GM21786 (cell line): ENCODE data around the gene NARS2.
"Not testable (repeated sequence)": the region's sequence is repeated elsewhere in the genome, so short reads cannot be mapped to it uniquely, and the experiment has no call there.

Source experiments
- ATAC-seq: cut with Tn5 transposase; IDR thresholded peaks from one replicate; pipeline ENCODE4 v1.9.1; 2021; ENCODE audit not compliant: unreplicated experiment

Gene NARS2

GRCh38 chr11:78576549-78577097 is 2.0 kb upstream of the NARS2 start:
- no peak for ATAC-seq

GRCh38 chr11:78575478-78575877 is 814 bp upstream of the NARS2 start:
- ATAC-seq, result no peak

GRCh38 chr11:78573681-78574080 is 983 bp downstream of the NARS2 start:
- ATAC-seq, result no peak

GRCh38 chr11:78573271-78573670 is 1.4 kb downstream of the NARS2 start:
- no peak for ATAC-seq

- ATAC-seq, result no peak
These were observed 2.3 kb downstream of the NARS2 start for GRCh38 chr11:78572394-78572793.

GRCh38 chr11:78570031-78570430 is 4.6 kb downstream of the NARS2 start:
- no peak for ATAC-seq

- no peak for ATAC-seq
These were observed 7.5 kb downstream of the NARS2 start for GRCh38 chr11:78567209-78567608.

GRCh38 chr11:78564490-78565467 is 9.9 kb downstream of the NARS2 start:
- peak; percentile 37 for ATAC-seq

- ATAC-seq, result peak; percentile 20
These were observed 10.6 kb downstream of the NARS2 start for GRCh38 chr11:78564037-78564436.

- ATAC-seq, result not testable (repeated sequence)
These were observed 11.6 kb downstream of the NARS2 start for GRCh38 chr11:78563090-78563489.

- no peak for ATAC-seq
These were observed 12.3 kb downstream of the NARS2 start for GRCh38 chr11:78562398-78562797.

- ATAC-seq, result no peak
These were observed 13.7 kb downstream of the NARS2 start for GRCh38 chr11:78560826-78561484.

- ATAC-seq, result peak; percentile 65
These were observed 14.5 kb downstream of the NARS2 start for GRCh38 chr11:78560153-78560552.

- ATAC-seq, result no peak
These were observed 17.4 kb downstream of the NARS2 start for GRCh38 chr11:78557236-78557635.

GRCh38 chr11:78555592-78555991 is 19.1 kb downstream of the NARS2 start:
- no peak for ATAC-seq

GRCh38 chr11:78552881-78553280 is 21.8 kb downstream of the NARS2 start:
- no peak for ATAC-seq

- ATAC-seq, result not testable (repeated sequence)
These were observed 22.5 kb downstream of the NARS2 start for GRCh38 chr11:78552139-78552538.

- ATAC-seq, result no peak
These were observed 23.6 kb downstream of the NARS2 start for GRCh38 chr11:78551066-78551465.

- ATAC-seq, result no peak
These were observed 24.8 kb downstream of the NARS2 start for GRCh38 chr11:78549624-78550409.

- no peak for ATAC-seq
These were observed 25.6 kb downstream of the NARS2 start for GRCh38 chr11:78548911-78549590.
